ENCODE data around the gene ADCY1.

DNA sequence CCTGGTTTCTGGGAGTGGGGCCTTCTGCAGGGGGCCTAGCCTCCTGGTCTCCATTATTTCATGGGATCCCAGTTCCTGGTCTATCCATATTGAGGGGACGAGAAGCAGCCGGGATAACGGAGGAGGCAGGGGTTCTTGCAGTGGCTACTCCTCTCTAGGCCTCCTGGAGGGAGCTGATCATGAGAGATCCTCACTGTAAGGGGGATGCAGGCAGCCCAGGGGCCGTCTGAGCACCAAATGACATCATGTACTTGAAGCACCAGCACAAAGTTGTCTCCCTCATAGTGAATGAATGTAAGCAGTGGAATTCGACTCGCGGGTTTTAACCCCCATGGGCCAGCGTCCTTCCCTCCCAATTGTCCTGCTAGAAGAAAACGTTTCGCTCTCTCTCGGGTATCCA is 964 bp upstream of the ADCY1 start:
- TF ChIP-seq, protein P1, sequence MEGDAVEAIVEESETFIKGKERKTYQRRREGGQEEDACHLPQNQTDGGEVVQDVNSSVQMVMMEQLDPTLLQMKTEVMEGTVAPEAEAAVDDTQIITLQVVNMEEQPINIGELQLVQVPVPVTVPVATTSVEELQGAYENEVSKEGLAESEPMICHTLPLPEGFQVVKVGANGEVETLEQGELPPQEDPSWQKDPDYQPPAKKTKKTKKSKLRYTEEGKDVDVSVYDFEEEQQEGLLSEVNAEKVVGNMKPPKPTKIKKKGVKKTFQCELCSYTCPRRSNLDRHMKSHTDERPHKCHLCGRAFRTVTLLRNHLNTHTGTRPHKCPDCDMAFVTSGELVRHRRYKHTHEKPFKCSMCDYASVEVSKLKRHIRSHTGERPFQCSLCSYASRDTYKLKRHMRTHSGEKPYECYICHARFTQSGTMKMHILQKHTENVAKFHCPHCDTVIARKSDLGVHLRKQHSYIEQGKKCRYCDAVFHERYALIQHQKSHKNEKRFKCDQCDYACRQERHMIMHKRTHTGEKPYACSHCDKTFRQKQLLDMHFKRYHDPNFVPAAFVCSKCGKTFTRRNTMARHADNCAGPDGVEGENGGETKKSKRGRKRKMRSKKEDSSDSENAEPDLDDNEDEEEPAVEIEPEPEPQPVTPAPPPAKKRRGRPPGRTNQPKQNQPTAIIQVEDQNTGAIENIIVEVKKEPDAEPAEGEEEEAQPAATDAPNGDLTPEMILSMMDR (conservative IDR thresholded peaks at IDR 0.05; ENCODE audit: low read depth, low read length) = no peak
- TF ChIP-seq EZH2phosphoT487 (IDR thresholded peaks at IDR 0.05; ENCODE audit: borderline replicate concordance, low read length) = no peak
- TF ChIP-seq EZH2 (IDR thresholded peaks at IDR 0.05; ENCODE audit: low read length, unreplicated experiment) = no peak

Measured in PC-3 (cell line).